Gastrocnemius medialis (tissue), 4 donors: ENCODE results near the gene SNAI1. TPM values are rescaled to one million over a fixed set of nuclear protein-coding genes. Genes with fewer than 3 reads are reported as not detected.

Experiments
- ATAC-seq, 2 donors: fragments of 150-250 bp; one replicate each; pipeline ENCODE4 v1.9.1; 2016
- DNase-seq, 2 donors: peaks; one replicate each; pipeline ENCODE4 v3.0.0-alpha.2; 2019
- H3K27ac ChIP-seq, 4 donors: fragments of 200-600 bp; sonication (generic); 1 replicate in 1 of 4; 2 replicates in 3 of 4; pipeline ENCODE4 v1.5.1; 2016 to 2018; ENCODE audit warnings: mild to moderate bottlenecking in 2 of 4, moderate library complexity in 1 of 4
- H3K27me3 ChIP-seq, 3 donors: fragments of 200-600 bp; sonication (generic) in 2 of 3; 1 replicate in 1 of 3; 2 replicates in 2 of 3; pipeline versions ENCODE4 v1.5.1 to v1.6.0; 2016 to 2019; ENCODE audit warnings: mild to moderate bottlenecking in 1 of 3, moderate library complexity in 1 of 3
- H3K36me3 ChIP-seq, 2 donors: fragments of 200-600 bp; sonication (generic) in 1 of 2; one replicate each; pipeline ENCODE4 v1.5.1; 2017 to 2018
- H3K4me1 ChIP-seq, 2 donors: fragments of 200-600 bp; sonication (generic) in 1 of 2; one replicate each; pipeline ENCODE4 v1.5.1; 2016 to 2017; ENCODE audit warnings: mild to moderate bottlenecking in 2 of 2
- H3K4me3 ChIP-seq, 4 donors: fragments of 200-600 bp; sonication (generic) in 3 of 4; 1 replicate in 1 of 4; 2 replicates in 3 of 4; pipeline ENCODE4 v1.5.1; 2016 to 2019; ENCODE audit warnings: mild to moderate bottlenecking in 2 of 4
- H3K9me3 ChIP-seq, 3 donors: fragments of 200-600 bp; sonication (generic) in 2 of 3; 1 replicate in 1 of 3; 2 replicates in 2 of 3; pipeline ENCODE4 v1.5.1; 2016 to 2019
- POLR2A ChIP-seq, 2 donors: fragments of 450-650 bp; IDR thresholded peaks; one replicate each; pipeline ENCODE4 v1.6.1; 2017; ENCODE audit warnings: antibody characterized with exemption in 2 of 2, mild to moderate bottlenecking in 2 of 2, moderate library complexity in 2 of 2
- in situ Hi-C, 4 donors: fragments of 200-750 bp; cut with MboI; loops; one replicate each; pipeline versions ENCODE4 v1.15.0 to v1.8.0; 2017; ENCODE audit warnings: low sequenced_read_pairs in 4 of 4
- intact Hi-C: fragments of 100-400 bp; cut with DNase I; formaldehyde crosslinking; loops from one replicate; pipeline ENCODE4 v1.15.1; 2023; ENCODE audit warnings: low total_unique reads
- total RNA-seq, 4 donors: library from RNA; depleted of rRNA; stranded (reverse); fragments of >200 nt; gene quantifications; one replicate each; pipeline versions ENCODE4 v1.1.0 to v1.2.3, GENCODE V29; 2016
- TF ChIP-seq, protein P1 (sequence below), 5 experiments: fragments of 450-650 bp in 3 of 5; fragments of 200-600 bp in 2 of 5; sonication (generic) in 2 of 5; IDR thresholded peaks in 4 of 5; conservative IDR thresholded peaks in 1 of 5; 1 replicate in 4 of 5; 2 replicates in 1 of 5; pipeline ENCODE4 v1.5.1; 2016 to 2019; ENCODE audit warnings: antibody characterized with exemption in 5 of 5, mild to moderate bottlenecking in 3 of 5, moderate library complexity in 3 of 5

Gene SNAI1
- total RNA-seq, 4 donors from 2014 or later, result 0.61 to 3.5 (median 1.3) TPM

DNA sequence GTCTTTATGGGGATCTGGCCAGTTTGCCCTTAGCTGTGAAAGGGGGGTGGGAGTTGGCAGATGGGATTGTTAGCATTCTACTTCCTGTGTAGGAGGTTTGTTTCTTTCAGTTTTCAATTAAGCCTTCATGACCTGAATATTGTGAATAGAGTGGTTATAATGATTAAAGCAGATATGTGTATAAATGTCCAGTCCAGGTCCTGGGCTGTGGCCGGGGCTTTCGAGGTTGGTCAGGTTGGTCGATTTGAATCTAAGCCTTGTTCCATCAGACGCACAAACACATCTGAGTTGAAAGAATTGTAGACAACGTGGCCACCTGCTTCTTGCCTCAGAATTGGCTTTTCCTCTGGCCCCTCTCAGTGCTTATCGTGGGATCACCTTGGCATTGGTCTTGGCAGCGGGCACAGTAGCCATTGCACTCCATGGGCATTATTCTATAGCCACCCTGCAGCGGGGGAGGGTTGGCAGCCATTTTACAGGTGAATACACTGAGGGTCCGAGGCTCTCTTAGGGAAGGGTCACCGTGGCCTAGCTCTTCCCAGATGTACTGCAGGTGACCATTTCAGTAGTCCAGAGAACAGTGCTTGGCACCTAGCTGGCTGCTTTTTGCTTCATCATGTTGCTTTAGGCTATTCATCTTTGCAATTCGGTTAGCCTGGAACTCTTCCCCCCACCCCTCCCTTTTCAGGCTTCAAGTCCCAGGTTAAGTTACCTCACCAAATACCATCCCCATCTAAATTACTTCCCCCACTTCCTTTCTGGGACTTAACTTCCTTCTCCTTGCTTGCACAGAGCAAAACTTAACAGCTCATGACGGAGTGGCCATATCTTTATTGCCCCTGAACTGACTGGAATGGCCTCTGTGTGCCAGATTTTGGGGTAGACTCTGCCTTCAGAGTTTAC, 45.5 kb upstream of the SNAI1 start:
- Histone ChIP-seq H3K4me3 (peak overlapping the region; percentile 88 to 99 (median 96)), H3K4me1 (peaks cover 48 to 51% of the 10 kb centered on the region in 2 donors), H3K36me3 (peaks cover 0 to 20% of the 10 kb centered on the region in 2 donors), H3K9me3 (no peaks in the 10 kb centered on the region), H3K27ac (peak overlapping the region; percentile 95 to 100 (median 98)), H3K27me3 (no peaks in the 10 kb centered on the region)
- in situ Hi-C loops (no loop called here), intact Hi-C loops (loop anchor here (2.0 to 10.0 kb wide), 2 partner anchors 22 to 998 kb away; partner anchors contain the start of genes ADNP and SPATA2)
- DNase-seq (peak in 1 of 2 donors; percentile 51), ATAC-seq (peak in 1 of 2 donors; percentile 24)
- TF ChIP-seq, protein P1, sequence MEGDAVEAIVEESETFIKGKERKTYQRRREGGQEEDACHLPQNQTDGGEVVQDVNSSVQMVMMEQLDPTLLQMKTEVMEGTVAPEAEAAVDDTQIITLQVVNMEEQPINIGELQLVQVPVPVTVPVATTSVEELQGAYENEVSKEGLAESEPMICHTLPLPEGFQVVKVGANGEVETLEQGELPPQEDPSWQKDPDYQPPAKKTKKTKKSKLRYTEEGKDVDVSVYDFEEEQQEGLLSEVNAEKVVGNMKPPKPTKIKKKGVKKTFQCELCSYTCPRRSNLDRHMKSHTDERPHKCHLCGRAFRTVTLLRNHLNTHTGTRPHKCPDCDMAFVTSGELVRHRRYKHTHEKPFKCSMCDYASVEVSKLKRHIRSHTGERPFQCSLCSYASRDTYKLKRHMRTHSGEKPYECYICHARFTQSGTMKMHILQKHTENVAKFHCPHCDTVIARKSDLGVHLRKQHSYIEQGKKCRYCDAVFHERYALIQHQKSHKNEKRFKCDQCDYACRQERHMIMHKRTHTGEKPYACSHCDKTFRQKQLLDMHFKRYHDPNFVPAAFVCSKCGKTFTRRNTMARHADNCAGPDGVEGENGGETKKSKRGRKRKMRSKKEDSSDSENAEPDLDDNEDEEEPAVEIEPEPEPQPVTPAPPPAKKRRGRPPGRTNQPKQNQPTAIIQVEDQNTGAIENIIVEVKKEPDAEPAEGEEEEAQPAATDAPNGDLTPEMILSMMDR (IDR thresholded peaks at IDR 0.05 in 4 of 5, conservative IDR thresholded peaks at IDR 0.05 in 1 of 5), result no peak
- TF ChIP-seq POLR2A (IDR thresholded peaks at IDR 0.05), result no peak

DNA sequence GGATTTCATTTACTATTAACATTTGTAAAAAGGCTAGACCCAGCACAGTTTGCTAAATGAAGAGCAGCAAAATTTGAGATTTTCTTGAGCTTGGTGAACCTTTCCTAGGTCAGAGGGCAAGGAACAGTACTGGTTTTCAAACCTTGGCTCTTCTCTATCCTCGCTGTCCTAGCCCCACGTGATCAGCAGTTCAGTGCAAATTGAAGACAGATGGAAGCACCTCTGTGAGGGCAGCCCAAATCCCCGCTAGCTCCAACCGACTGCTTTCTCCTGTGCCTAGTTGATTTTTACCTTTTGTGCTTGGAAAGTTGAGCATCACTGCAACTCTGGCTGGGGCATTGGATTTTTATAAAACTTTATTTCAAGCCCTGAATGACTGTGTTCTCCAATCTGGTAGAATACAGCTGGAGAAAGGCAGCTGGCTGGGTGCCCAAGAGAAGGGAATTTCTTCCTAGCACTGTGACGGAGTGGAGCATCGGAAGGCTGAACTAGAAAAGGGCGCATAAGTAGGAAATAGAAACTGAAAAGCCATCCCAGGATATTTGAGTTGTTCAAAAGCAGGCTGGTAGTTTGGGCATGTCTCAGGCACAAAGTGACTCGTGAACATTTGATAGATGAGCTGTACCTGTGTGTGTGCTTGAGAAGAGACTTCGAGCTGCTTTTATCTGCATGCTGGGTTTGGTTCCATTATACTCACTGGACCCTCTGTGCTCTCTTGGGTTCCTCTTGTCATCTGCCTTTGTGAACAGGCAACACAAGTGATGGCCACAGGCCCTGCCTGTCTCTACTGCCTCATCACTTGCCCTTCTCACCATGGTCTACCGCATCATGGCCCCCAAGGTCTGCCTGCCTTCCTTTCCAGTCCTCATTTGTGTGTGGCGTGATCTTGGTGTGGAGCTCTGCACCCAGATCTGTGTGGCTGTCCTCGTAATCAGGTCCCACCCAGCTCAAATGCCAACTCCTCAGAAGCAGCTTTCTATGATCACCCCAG, 44.3 kb upstream of the SNAI1 start:
- DNase-seq, result peak in 1 of 2 donors; percentile 28
- intact Hi-C loops, result loop anchor here (10.0 kb wide), 1 partner anchor 996 kb away; the partner anchor contains the start of gene ADNP
- Histone ChIP-seq H3K36me3 (peaks cover 0 to 32% of the 10 kb centered on the region in 2 donors), H3K4me1 (peaks cover 51 to 53% of the 10 kb centered on the region in 2 donors), H3K27me3 (no peaks in the 10 kb centered on the region), H3K4me3 (peak overlapping the region; percentile 88 to 99 (median 96)), H3K9me3 (no peaks in the 10 kb centered on the region), H3K27ac (peak overlapping the region; percentile 95 to 100 (median 98))
- no peak for TF ChIP-seq POLR2A (IDR thresholded peaks at IDR 0.05)
- TF ChIP-seq, protein P1 (IDR thresholded peaks at IDR 0.05 in 4 of 5, conservative IDR thresholded peaks at IDR 0.05 in 1 of 5), result no peak
- in situ Hi-C loops, result no loop called here
- ATAC-seq, result no peak

DNA sequence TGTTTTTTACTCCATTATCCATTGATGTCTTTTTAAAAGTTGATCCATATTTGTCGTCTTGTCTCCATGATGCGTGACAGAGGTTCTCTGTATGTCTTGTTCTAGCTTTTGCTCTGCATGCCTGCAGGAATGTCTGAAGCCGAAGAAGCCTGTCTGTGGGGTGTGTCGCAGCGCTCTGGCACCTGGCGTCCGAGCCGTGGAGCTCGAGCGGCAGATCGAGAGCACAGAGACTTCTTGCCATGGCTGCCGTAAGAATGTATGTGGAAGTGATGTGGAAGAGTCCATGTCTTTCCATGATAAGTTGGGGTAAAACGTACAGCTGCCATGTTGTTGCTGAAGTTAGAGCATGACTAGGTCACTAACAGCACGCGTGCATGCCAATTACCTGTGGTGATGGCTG, 41.3 kb upstream of the SNAI1 start:
- Histone ChIP-seq H3K36me3 (peaks cover 4 to 54% of the 10 kb centered on the region in 2 donors), H3K9me3 (no peaks in the 10 kb centered on the region), H3K4me1 (peaks cover 56 to 60% of the 10 kb centered on the region in 2 donors), H3K4me3 (no peak overlapping the region), H3K27me3 (no peaks in the 10 kb centered on the region), H3K27ac (peak overlapping the region in 1 of 4 donors; percentile 95)
- ATAC-seq, result no peak
- DNase-seq, result no peak
- in situ Hi-C loops (no loop called here), intact Hi-C loops (no loop called here)
- no peak for TF ChIP-seq POLR2A (IDR thresholded peaks at IDR 0.05)

DNA sequence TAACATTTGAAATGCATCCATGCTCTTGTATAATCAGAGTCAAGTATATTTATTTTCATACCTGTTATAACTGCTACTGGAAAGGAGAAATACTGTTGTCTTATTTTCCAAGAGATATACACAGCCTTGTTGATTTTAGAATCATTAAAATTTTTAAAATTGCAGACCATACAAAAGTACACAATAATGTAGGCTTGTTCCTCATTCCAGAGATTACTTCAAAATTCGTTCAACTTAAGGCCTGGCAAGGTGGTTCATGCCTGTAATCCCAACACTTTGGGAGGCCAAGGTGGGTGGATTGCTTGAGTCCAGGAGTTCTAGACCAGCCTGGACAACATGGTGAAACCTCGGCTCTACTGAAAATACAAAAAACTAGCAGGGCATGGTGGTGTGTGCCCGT, 40.5 kb upstream of the SNAI1 start:
- no peak overlapping the region for H3K27ac ChIP-seq
- DNase-seq (no peak), ATAC-seq (no peak)
- peaks cover 5 to 63% of the 10 kb centered on the region in 2 donors for H3K36me3 ChIP-seq
- H3K4me3 ChIP-seq, result no peak overlapping the region
- intact Hi-C loops (no loop called here), in situ Hi-C loops (no loop called here)
- H3K4me1 ChIP-seq, result peaks cover 53 to 58% of the 10 kb centered on the region in 2 donors
- H3K9me3 ChIP-seq, result no peaks in the 10 kb centered on the region
- TF ChIP-seq, protein P1 (IDR thresholded peaks at IDR 0.05 in 4 of 5, conservative IDR thresholded peaks at IDR 0.05 in 1 of 5), result no peak
- no peak for TF ChIP-seq POLR2A (IDR thresholded peaks at IDR 0.05)
- H3K27me3 ChIP-seq, result no peaks in the 10 kb centered on the region
